Right atrium auricular region (tissue), 2 donors: ENCODE data around the gene SPTBN4. TPM values are rescaled to one million over a fixed set of nuclear protein-coding genes. Genes with fewer than 3 reads are reported as not detected.

Source experiments
- DNase-seq: peaks from one replicate; pipeline ENCODE4 v3.0.0-alpha.2; 2019; ENCODE audit warnings: low spot score
- H3K27ac ChIP-seq, 2 donors: fragments of 200-600 bp; sonication (generic); 1 replicate in 1 of 2; 2 replicates in 1 of 2; pipeline ENCODE4 v1.5.1; 2016 to 2019
- H3K27me3 ChIP-seq, 2 donors: fragments of 200-600 bp; sonication (generic); one replicate each; pipeline versions ENCODE4 v1.5.1 to v1.6.0; 2017 to 2019
- H3K36me3 ChIP-seq: fragments of 200-600 bp; sonication (generic); one replicate; pipeline ENCODE4 v1.5.1; 2016
- H3K4me1 ChIP-seq, 2 donors: fragments of 200-600 bp; sonication (generic); one replicate each; pipeline versions ENCODE4 v1.5.1 to v1.6.0; 2017 to 2019
- H3K4me3 ChIP-seq, 2 donors: fragments of 200-600 bp; sonication (generic); 1 replicate in 1 of 2; 2 replicates in 1 of 2; pipeline ENCODE4 v1.5.1; 2017 to 2019; ENCODE audit warnings: mild to moderate bottlenecking in 1 of 2, moderate library complexity in 1 of 2
- H3K9me3 ChIP-seq, 2 donors: fragments of 200-600 bp; sonication (generic); one replicate each; pipeline ENCODE4 v1.5.1; 2019
- CTCF ChIP-seq, 2 donors: fragments of 200-600 bp; sonication (generic); IDR thresholded peaks; one replicate each; pipeline ENCODE4 v1.5.1; 2019; ENCODE audit warnings: antibody characterized with exemption in 2 of 2
- total RNA-seq, 2 donors: library from RNA; depleted of rRNA; stranded (reverse); fragments of >200 nt; gene quantifications; one replicate each; pipeline ENCODE4 v1.1.0, GENCODE V29; 2016

The SPTBN4 gene
- total RNA-seq, 2 donors from 2014 or later = 5.2 to 5.5 TPM

- Histone ChIP-seq H3K27ac (no peak overlapping the region), H3K4me1 (no peaks in the 10 kb centered on the region), H3K4me3 (no peak overlapping the region), H3K36me3 (peaks cover 62% of the 10 kb centered on the region), H3K9me3 (no peaks in the 10 kb centered on the region), H3K27me3 (no peaks in the 10 kb centered on the region)
- DNase-seq = no peak
- no peak for TF ChIP-seq CTCF (IDR thresholded peaks at IDR 0.05)
Measured at GRCh38 chr19:40625406-40626120, 158.8 kb downstream of the SPTBN4 start.

Other genes with a start within 250 kb of the SPTBN4 start
- gene TTC9B, start 248.6 kb upstream of the SPTBN4 start, total RNA-seq = not detected
- gene CCNP, start 240.3 kb upstream of the SPTBN4 start, total RNA-seq = not detected
- 10 to 100 TPM; 63.3 to 76.7 TPM for gene AKT2, start 181.7 kb upstream of the SPTBN4 start, total RNA-seq
- gene C19orf47, start 118.6 kb upstream of the SPTBN4 start, total RNA-seq = 10 to 100 TPM; 58.2 to 88.2 TPM
- 100 to 1,000 TPM; 273 to 315 TPM for gene PLD3, start 118.3 kb upstream of the SPTBN4 start, total RNA-seq
- gene HIPK4, start 76.8 kb upstream of the SPTBN4 start, total RNA-seq = 1 to 10 TPM in 1 of 2 donors, not detected in 1; 1.0 TPM
- 1 to 10 TPM; 4.8 to 5.1 TPM for gene PRX, start 53.6 kb upstream of the SPTBN4 start, total RNA-seq
- gene SERTAD1, start 41.0 kb upstream of the SPTBN4 start, total RNA-seq = 10 to 100 TPM; 12.7 to 27.2 TPM
- gene SERTAD3, start 22.7 kb upstream of the SPTBN4 start, total RNA-seq = 10 to 100 TPM; 19.2 to 25.4 TPM
- gene BLVRB, start 1.3 kb upstream of the SPTBN4 start, total RNA-seq = 100 to 1,000 TPM; 123 to 199 TPM
- gene SHKBP1, start 109.9 kb downstream of the SPTBN4 start, total RNA-seq = 10 to 100 TPM; 15.8 to 35.6 TPM
- gene LTBP4, start 134.4 kb downstream of the SPTBN4 start, total RNA-seq = 100 to 1,000 TPM; 152 to 257 TPM
- gene NUMBL, start 223.7 kb downstream of the SPTBN4 start, total RNA-seq = 10 to 100 TPM; 11.2 to 28.1 TPM
- 10 to 100 TPM; 23.3 to 26.6 TPM for gene COQ8B, start 249.9 kb downstream of the SPTBN4 start, total RNA-seq